Right atrium auricular region (tissue), 2 donors: ENCODE data around the gene TMEM86A. TPM values are rescaled to one million over a fixed set of nuclear protein-coding genes. Genes with fewer than 3 reads are reported as not detected.
"Not testable (repeated sequence)": the region's sequence is repeated elsewhere in the genome, so short reads cannot be mapped to it uniquely, and the experiment has no call there.

ENCODE experiments used
- DNase-seq: peaks from one replicate; pipeline ENCODE4 v3.0.0-alpha.2; 2019; ENCODE audit warnings: low spot score
- H3K27ac ChIP-seq, 2 donors: fragments of 200-600 bp; sonication (generic); 1 replicate in 1 of 2; 2 replicates in 1 of 2; pipeline ENCODE4 v1.5.1; 2016 to 2019
- H3K27me3 ChIP-seq, 2 donors: fragments of 200-600 bp; sonication (generic); one replicate each; pipeline versions ENCODE4 v1.5.1 to v1.6.0; 2017 to 2019
- H3K36me3 ChIP-seq: fragments of 200-600 bp; sonication (generic); one replicate; pipeline ENCODE4 v1.5.1; 2016
- H3K4me1 ChIP-seq, 2 donors: fragments of 200-600 bp; sonication (generic); one replicate each; pipeline versions ENCODE4 v1.5.1 to v1.6.0; 2017 to 2019
- H3K4me3 ChIP-seq, 2 donors: fragments of 200-600 bp; sonication (generic); 1 replicate in 1 of 2; 2 replicates in 1 of 2; pipeline ENCODE4 v1.5.1; 2017 to 2019; ENCODE audit warnings: mild to moderate bottlenecking in 1 of 2, moderate library complexity in 1 of 2
- H3K9me3 ChIP-seq, 2 donors: fragments of 200-600 bp; sonication (generic); one replicate each; pipeline ENCODE4 v1.5.1; 2019
- CTCF ChIP-seq, 2 donors: fragments of 200-600 bp; sonication (generic); IDR thresholded peaks; one replicate each; pipeline ENCODE4 v1.5.1; 2019; ENCODE audit warnings: antibody characterized with exemption in 2 of 2
- total RNA-seq, 2 donors: library from RNA; depleted of rRNA; stranded (reverse); fragments of >200 nt; gene quantifications; one replicate each; pipeline ENCODE4 v1.1.0, GENCODE V29; 2016

TMEM86A gene
- total RNA-seq, 2 donors from 2014 or later: 2.6 to 4.6 TPM

DNA sequence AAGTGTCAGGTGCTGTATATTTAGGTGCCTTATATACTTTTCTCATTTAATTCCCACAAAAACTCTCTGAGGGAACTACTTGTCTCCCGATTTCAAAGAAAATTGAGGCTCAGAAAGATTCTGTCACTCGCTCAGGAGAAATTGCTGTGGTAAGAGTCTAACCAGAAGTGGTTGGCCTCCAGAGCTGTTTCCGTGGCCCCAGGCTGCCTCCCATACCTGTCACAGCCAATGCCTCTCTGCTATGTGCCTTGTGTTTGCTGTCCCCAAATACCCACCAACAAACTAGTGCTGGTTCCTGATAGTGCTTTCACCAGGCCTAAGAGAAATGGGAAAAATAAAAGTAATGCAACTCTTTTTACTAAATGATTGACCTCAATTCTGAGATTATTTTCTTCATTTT, 21.0 kb upstream of the TMEM86A start:
- DNase-seq: no peak
- no peaks in the 10 kb centered on the region for H3K27me3 ChIP-seq
- no peak overlapping the region for H3K4me3 ChIP-seq
- no peak overlapping the region for H3K27ac ChIP-seq
- no peak for TF ChIP-seq CTCF (IDR thresholded peaks at IDR 0.05)
- H3K9me3 ChIP-seq: no peaks in the 10 kb centered on the region
- no peaks in the 10 kb centered on the region for H3K4me1 ChIP-seq
- H3K36me3 ChIP-seq: no peaks in the 10 kb centered on the region

DNA sequence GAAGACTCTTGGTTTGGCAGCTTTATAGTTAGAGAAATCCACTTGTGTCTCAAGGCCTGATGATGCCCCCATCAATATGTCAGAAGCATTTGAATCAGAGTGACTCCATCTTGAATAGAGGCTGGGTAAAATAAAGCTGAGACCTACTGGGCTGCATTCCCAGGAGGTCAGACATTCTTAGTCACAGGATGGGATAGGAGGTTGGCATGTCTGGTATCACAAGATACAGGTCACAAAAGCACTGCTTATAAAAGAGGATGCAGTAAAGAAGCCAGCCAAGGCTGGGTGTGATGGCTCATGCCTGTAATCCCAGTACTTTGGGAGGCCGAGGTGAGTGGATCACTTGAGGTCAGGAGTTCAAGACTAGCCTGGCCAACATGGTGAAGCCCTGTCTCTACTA, 16.6 kb upstream of the TMEM86A start:
- not testable (repeated sequence) for H3K27ac ChIP-seq, DNase-seq, H3K9me3 ChIP-seq, H3K4me1 ChIP-seq, H3K4me3 ChIP-seq, H3K27me3 ChIP-seq, H3K36me3 ChIP-seq

DNA sequence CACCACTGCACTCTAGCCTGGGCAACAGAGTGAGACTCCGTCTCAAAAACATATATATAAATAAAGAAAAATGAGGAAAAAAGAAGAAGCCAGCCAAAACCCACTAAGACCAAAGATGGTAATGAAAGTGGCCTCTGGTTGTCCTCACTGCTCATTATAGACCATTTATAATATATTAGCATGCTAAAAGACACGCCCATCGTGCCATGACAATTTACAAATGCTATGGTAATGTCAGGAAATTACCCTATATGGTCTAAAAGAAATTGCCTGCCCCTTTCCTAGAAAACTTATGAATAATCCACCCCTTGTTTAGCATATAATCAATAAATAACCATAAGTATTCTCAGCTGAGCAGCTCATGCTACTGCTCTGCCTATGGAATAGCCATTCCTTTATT, 16.1 kb upstream of the TMEM86A start:
- no peaks in the 10 kb centered on the region for H3K36me3 ChIP-seq
- H3K27ac ChIP-seq: no peak overlapping the region
- H3K4me3 ChIP-seq: no peak overlapping the region
- H3K9me3 ChIP-seq: no peaks in the 10 kb centered on the region
- DNase-seq: no peak
- no peak for TF ChIP-seq CTCF (IDR thresholded peaks at IDR 0.05)
- no peaks in the 10 kb centered on the region for H3K27me3 ChIP-seq
- H3K4me1 ChIP-seq: no peaks in the 10 kb centered on the region

DNA sequence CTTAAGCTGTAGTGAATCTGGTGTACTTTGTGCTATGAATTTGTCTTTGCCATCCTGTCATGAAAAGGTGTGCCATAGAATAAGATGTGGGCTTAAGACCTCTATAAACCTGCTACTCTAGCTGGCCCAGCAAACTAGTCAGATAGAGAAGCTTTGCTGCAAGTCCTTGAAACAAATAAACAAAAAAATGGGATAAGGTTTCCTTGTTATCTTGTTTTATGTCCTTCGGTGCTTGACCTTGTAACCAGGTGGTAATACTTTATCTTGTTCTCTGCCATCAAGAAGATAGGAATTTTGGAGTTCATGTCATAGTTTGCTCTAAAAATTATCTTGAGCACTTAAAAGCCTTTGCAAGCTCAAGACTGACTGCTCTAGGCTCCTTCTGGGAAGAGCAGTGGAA, 14.3 kb upstream of the TMEM86A start:
- Histone ChIP-seq H3K4me3 (no peak overlapping the region), H3K9me3 (no peaks in the 10 kb centered on the region), H3K4me1 (no peaks in the 10 kb centered on the region), H3K36me3 (no peaks in the 10 kb centered on the region), H3K27me3 (no peaks in the 10 kb centered on the region), H3K27ac (no peak overlapping the region)
- no peak for TF ChIP-seq CTCF (IDR thresholded peaks at IDR 0.05)
- no peak for DNase-seq

- not testable (repeated sequence) for H3K27me3 ChIP-seq, H3K4me1 ChIP-seq, H3K27ac ChIP-seq, H3K9me3 ChIP-seq, H3K36me3 ChIP-seq, DNase-seq, H3K4me3 ChIP-seq
Observed at GRCh38 chr11:18691467-18692140, 7.0 kb upstream of the TMEM86A start.

DNA sequence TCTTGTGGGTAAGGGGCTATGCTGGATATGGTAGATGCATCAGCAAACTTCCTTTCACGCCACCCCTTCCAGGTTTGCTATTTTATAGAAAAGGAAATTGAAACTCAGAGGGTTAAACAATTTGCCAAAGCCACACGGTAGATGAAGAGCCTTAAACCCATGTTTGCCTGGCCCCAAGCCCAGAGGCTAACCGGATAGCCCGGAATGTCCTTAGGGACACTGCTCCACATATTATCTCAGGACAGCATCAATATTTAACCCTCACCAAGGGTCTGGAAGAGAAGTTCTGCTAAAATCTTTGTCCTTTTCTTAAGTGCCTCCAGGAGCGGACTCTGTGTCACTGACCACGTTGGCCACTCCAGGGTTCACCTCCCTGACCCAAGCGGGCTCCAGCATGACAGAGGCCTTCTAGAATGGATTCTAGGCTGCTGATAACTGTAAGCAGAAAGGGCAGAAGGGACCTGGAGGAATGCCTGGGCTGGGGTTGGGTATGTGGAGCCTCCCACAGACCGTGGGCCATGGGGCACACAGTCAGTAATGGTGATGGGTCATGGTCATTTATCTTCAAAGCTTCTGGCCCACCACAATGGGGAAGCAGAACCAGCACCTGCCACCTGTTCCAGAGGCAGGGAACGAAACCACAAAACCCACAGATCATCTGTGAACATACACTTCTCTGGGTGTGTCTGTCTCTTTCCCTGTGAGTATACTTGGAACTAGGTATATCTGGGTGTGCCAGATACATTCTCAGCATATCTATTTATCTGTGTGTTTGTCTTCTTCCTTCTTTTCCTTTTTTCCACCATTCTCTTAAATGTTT, 5.4 kb upstream of the TMEM86A start:
- H3K4me1 ChIP-seq: no peaks in the 10 kb centered on the region
- no peak overlapping the region for H3K4me3 ChIP-seq
- no peaks in the 10 kb centered on the region for H3K36me3 ChIP-seq
- H3K27ac ChIP-seq: no peak overlapping the region
- no peaks in the 10 kb centered on the region for H3K27me3 ChIP-seq
- no peak for DNase-seq
- H3K9me3 ChIP-seq: no peaks in the 10 kb centered on the region
- no peak for TF ChIP-seq CTCF (IDR thresholded peaks at IDR 0.05)
